ENCODE measurements around the gene RNF214. TPM values are rescaled to one million over a fixed set of nuclear protein-coding genes. Genes with fewer than 3 reads are reported as not detected.

The RNF214 gene
- total and polyA plus RNA-seq, 2 of the 13 experiments (the other 11 are each of a cell fraction or from before 2014, with no cell fraction given), result 10.7 to 12.6 TPM

Small RNA genes within 50 kb of the gene (small RNA-seq; reads per million reads assigned to genes)
- gene RF00564 (ENCODE audit: insufficient read depth in 2 of 3, insufficient read length in 3 of 3, low read depth in 2 of 3, low replicate concordance in 1 of 3), result 0 reads per million in 3 experiments

Other genes starting within 250 kb of the RNF214 start
- gene SIK3, start 134.2 kb upstream of the RNF214 start, total RNA-seq (2016; rRNA removed; fragmentation: Illumina TruSeq; extraction: Trizol), result 9.8 and 11.3 TPM in 2 replicates
- gene SIK3, start 134.2 kb upstream of the RNF214 start, polyA plus RNA-seq (2011; rRNA removed), result 5.7 and 8.0 TPM in 2 replicates
- gene PAFAH1B2, start 88.4 kb upstream of the RNF214 start, total RNA-seq (2016; rRNA removed; fragmentation: Illumina TruSeq; extraction: Trizol), result 104 and 178 TPM in 2 replicates
- 27.0 and 28.8 TPM in 2 replicates for gene PAFAH1B2, start 88.4 kb upstream of the RNF214 start, polyA plus RNA-seq (2011; rRNA removed)
- gene SIDT2, start 53.9 kb upstream of the RNF214 start, total RNA-seq (2016; rRNA removed; fragmentation: Illumina TruSeq; extraction: Trizol), result 6.8 and 11.5 TPM in 2 replicates
- 26.8 and 28.0 TPM in 2 replicates for gene SIDT2, start 53.9 kb upstream of the RNF214 start, polyA plus RNA-seq (2011; rRNA removed)
- 75.4 and 93.7 TPM in 2 replicates for gene TAGLN, start 33.3 kb upstream of the RNF214 start, total RNA-seq (2016; rRNA removed; fragmentation: Illumina TruSeq; extraction: Trizol)
- 12.6 and 14.1 TPM in 2 replicates for gene TAGLN, start 33.3 kb upstream of the RNF214 start, polyA plus RNA-seq (2011; rRNA removed)
- gene PCSK7, start 598 bp upstream of the RNF214 start, total RNA-seq (2016; rRNA removed; fragmentation: Illumina TruSeq; extraction: Trizol), result 6.8 and 13.8 TPM in 2 replicates
- 13.4 and 14.4 TPM in 2 replicates for gene PCSK7, start 598 bp upstream of the RNF214 start, polyA plus RNA-seq (2011; rRNA removed)
- gene BACE1-AS, start 58.7 kb downstream of the RNF214 start, total RNA-seq (2016; rRNA removed; fragmentation: Illumina TruSeq; extraction: Trizol), result 2.0 and 2.9 TPM in 2 replicates
- 3.6 and 3.9 TPM in 2 replicates for gene BACE1-AS, start 58.7 kb downstream of the RNF214 start, polyA plus RNA-seq (2011; rRNA removed)
- 7.5 and 10.2 TPM in 2 replicates for gene BACE1, start 83.6 kb downstream of the RNF214 start, total RNA-seq (2016; rRNA removed; fragmentation: Illumina TruSeq; extraction: Trizol)
- gene BACE1, start 83.6 kb downstream of the RNF214 start, polyA plus RNA-seq (2011; rRNA removed), result 17.9 and 19.0 TPM in 2 replicates
- gene CEP164, start 95.2 kb downstream of the RNF214 start, total RNA-seq (2016; rRNA removed; fragmentation: Illumina TruSeq; extraction: Trizol), result 9.6 and 15.2 TPM in 2 replicates
- gene CEP164, start 95.2 kb downstream of the RNF214 start, polyA plus RNA-seq (2011; rRNA removed), result 9.8 and 11.4 TPM in 2 replicates

Measured in HepG2 (cell line).